Activated T-cell treated with anti-CD3 and anti-CD28 coated beads, Interleukin-2, amount 50 U/mL, for 4 hours (primary cell): Measurements from ENCODE around the gene PCSK9. TPM values are rescaled to one million over a fixed set of nuclear protein-coding genes. Genes with fewer than 3 reads are reported as not detected.
"Not testable (repeated sequence)": the region's sequence is repeated elsewhere in the genome, so short reads cannot be mapped to it uniquely, and the experiment has no call there.

Source experiments
- ATAC-seq, 2 donors: fragments of 200-7000 bp; cut with Tn5 transposase; one replicate each; pipeline ENCODE4 v1.10.0; 2021
- DNase-seq: peaks from one replicate; pipeline ENCODE4 v3.0.0-alpha.2; 2020
- H3K27me3 Mint-ChIP-seq: one replicate; pipeline ENCODE4 v1.8.0; 2021; ENCODE audit warnings: low read depth, mixed read lengths
- H3K36me3 Mint-ChIP-seq: one replicate; pipeline ENCODE4 v1.8.0; 2022; ENCODE audit warnings: mixed read lengths; ENCODE audit not compliant: insufficient read depth
- H3K4me1 Mint-ChIP-seq: one replicate; pipeline ENCODE4 v1.8.0; 2021; ENCODE audit warnings: low read depth, mixed read lengths
- H3K4me3 Mint-ChIP-seq: one replicate; pipeline ENCODE4 v1.8.0; 2021; ENCODE audit warnings: mild to moderate bottlenecking, moderate library complexity, mixed read lengths
- H3K9me3 Mint-ChIP-seq: one replicate; pipeline ENCODE4 v1.8.0; 2021; ENCODE audit warnings: mixed read lengths
- total RNA-seq, 3 donors: library from RNA; stranded (reverse); gene quantifications; one replicate each; pipeline ENCODE4 v1.2.1, GENCODE V29; 2021

The PCSK9 gene
- total RNA-seq, 3 donors from 2014 or later, result 0.05 to 0.10 (median 0.08) TPM

GRCh38 chr1:55024163-55024562 lies 15.2 kb upstream of the PCSK9 start:
- not testable (repeated sequence) for H3K4me1 Mint-ChIP-seq

DNA sequence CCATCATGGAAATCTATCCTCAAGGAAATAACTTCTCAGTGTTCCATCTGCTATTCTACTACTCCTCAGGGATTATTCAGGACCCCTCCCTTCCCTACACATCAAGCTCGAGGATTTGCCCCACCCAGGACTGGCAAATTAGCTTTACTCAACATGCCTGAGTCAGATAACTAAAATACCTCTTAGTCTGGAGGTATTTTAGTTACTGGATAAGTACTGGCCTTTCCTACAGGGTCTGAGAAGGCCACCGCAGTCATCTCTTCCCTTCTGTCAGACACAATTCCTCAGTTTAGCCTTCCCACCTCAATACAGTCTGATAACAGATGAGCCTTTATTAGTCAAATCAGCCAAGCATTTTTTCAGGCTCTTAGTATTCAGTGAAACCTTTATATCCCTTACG lies 12.7 kb upstream of the PCSK9 start:
- H3K9me3 Mint-ChIP-seq, H3K36me3 Mint-ChIP-seq, DNase-seq, H3K27me3 Mint-ChIP-seq, H3K4me3 Mint-ChIP-seq, ATAC-seq, H3K4me1 Mint-ChIP-seq: not testable (repeated sequence)

More at GRCh38 chr1:55024163-55024562, 15.2 kb upstream of the PCSK9 start:
- not testable (repeated sequence) for DNase-seq, ATAC-seq, H3K4me3 Mint-ChIP-seq, H3K9me3 Mint-ChIP-seq, H3K36me3 Mint-ChIP-seq
- H3K27me3 Mint-ChIP-seq, result peaks cover 11% of the 10 kb centered on the region

DNA sequence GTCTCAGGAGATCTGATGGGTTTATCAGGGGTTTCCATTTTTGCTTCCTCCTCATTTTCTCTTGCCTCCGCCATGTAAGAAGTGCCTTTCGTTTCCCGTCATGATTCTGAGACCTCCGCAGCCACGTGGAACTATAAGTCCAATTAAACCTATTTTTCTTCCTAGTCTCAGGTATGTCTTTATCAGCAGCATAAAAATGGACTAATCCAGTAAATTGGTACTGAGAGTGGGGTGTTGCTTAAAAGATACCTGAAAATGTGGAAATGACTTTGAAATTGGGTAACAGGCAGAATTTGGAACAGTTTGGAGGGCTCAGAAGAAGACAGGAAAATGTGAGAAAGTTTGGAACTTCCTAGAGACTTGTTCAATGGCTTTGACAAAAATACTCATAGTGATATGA lies 8.2 kb upstream of the PCSK9 start:
- peaks cover 13% of the 10 kb centered on the region for H3K27me3 Mint-ChIP-seq
- not testable (repeated sequence) for H3K9me3 Mint-ChIP-seq, DNase-seq, H3K4me1 Mint-ChIP-seq, H3K36me3 Mint-ChIP-seq, ATAC-seq, H3K4me3 Mint-ChIP-seq

GRCh38 chr1:55033265-55033614 lies 6.1 kb upstream of the PCSK9 start:
- Mint-ChIP-seq H3K4me1 (no peaks in the 10 kb centered on the region), H3K36me3 (no peaks in the 10 kb centered on the region), H3K27me3 (peaks cover 19% of the 10 kb centered on the region), H3K4me3 (no peak overlapping the region), H3K9me3 (no peaks in the 10 kb centered on the region)
- ATAC-seq (no peak), DNase-seq (no peak)

- ATAC-seq, result no peak
- no peaks in the 10 kb centered on the region for H3K36me3 Mint-ChIP-seq
- no peak for DNase-seq
- H3K4me3 Mint-ChIP-seq, result no peak overlapping the region
- H3K4me1 Mint-ChIP-seq, result no peaks in the 10 kb centered on the region
- no peaks in the 10 kb centered on the region for H3K9me3 Mint-ChIP-seq
- peaks cover 31% of the 10 kb centered on the region for H3K27me3 Mint-ChIP-seq
Observed at GRCh38 chr1:55034476-55035133, 4.7 kb upstream of the PCSK9 start.

DNA sequence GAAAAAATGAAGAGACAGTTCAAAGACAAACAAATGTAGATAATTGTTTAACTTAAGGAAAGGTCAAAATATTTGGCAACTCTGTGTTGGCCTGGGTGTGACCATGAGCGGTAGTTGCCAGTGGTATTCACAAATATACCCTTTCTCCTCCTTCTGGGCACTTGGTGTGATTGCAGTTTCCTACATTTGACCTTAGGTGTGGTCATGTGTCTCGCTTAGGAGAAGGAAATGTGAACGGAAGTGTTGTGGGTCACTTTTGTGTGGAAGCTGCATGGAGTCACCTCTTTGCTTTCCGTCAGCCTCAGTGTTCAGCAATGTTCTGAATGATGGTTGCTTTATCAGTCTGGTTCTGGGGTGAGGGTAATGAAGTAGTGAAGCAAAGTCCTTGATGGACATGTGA lies 3.4 kb upstream of the PCSK9 start:
- H3K9me3 Mint-ChIP-seq, result no peaks in the 10 kb centered on the region
- DNase-seq, result no peak
- H3K4me1 Mint-ChIP-seq, result no peaks in the 10 kb centered on the region
- no peaks in the 10 kb centered on the region for H3K36me3 Mint-ChIP-seq
- peaks cover 41% of the 10 kb centered on the region for H3K27me3 Mint-ChIP-seq
- ATAC-seq, result no peak
- H3K4me3 Mint-ChIP-seq, result no peak overlapping the region

DNA sequence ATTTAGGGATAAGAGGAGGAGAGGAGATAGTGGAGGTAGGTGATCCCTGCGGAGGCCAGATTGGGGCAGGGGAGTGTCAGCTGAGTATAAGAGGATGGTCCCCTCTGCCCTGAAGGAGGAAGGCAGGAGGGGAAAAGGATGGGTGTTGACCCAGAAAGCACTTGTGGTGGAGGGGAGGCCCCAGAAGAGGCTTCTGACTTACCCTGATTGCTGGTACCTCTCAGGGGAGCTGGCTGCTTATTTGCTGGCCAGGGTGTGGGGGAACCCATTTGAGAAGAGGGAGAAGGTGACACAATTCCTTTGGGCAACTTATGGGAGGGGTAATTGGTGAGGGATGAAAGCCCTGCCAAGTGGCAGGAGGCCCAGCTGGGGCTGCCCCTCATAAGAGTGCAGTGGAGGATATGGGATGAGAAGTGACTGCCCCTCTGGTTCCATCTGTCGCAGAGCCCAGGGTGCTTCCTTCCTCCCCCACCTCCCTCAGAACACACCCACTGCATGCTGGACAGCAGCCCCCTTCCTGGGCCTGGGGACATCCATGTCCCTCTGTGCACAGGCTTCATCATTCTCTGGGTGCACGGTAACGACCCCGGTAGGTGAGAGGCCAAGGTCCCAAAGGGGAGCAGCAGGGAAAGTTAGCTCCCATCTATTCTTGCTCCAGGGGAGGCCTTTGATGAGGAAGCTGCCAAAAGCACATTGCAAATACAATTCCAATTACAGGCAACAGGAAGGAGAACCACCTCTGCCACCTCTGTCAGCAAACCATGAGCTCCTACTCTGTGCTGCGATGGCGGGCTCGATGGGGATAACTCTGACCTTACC lies 1.4 kb upstream of the PCSK9 start:
- Mint-ChIP-seq H3K36me3 (no peaks in the 10 kb centered on the region), H3K4me1 (no peaks in the 10 kb centered on the region), H3K4me3 (no peak overlapping the region), H3K9me3 (no peaks in the 10 kb centered on the region), H3K27me3 (peaks cover 53% of the 10 kb centered on the region)
- DNase-seq (no peak), ATAC-seq (no peak)

- H3K9me3 Mint-ChIP-seq, result no peaks in the 10 kb centered on the region
- peaks cover 49% of the 10 kb centered on the region for H3K27me3 Mint-ChIP-seq
- no peak overlapping the region for H3K4me3 Mint-ChIP-seq
Observed at GRCh38 chr1:55038552-55038838, 853 bp upstream of the PCSK9 start.

GRCh38 chr1:55038974-55039341 lies 390 bp upstream of the PCSK9 start:
- Mint-ChIP-seq H3K4me1 (no peaks in the 10 kb centered on the region), H3K36me3 (no peaks in the 10 kb centered on the region), H3K27me3 (peaks cover 49% of the 10 kb centered on the region), H3K4me3 (no peak overlapping the region), H3K9me3 (no peaks in the 10 kb centered on the region)
- DNase-seq, result no peak
- ATAC-seq, result no peak

More at GRCh38 chr1:55038552-55038838, 853 bp upstream of the PCSK9 start:
- ATAC-seq (no peak), DNase-seq (no peak)
- Mint-ChIP-seq H3K36me3 (no peaks in the 10 kb centered on the region), H3K4me1 (no peaks in the 10 kb centered on the region)

- Mint-ChIP-seq H3K4me3 (no peak overlapping the region), H3K4me1 (no peaks in the 10 kb centered on the region), H3K36me3 (no peaks in the 10 kb centered on the region), H3K27me3 (peaks cover 47% of the 10 kb centered on the region), H3K9me3 (no peaks in the 10 kb centered on the region)
- no peak for DNase-seq
- ATAC-seq, result no peak
Observed at GRCh38 chr1:55040083-55040932, 960 bp downstream of the PCSK9 start.

DNA sequence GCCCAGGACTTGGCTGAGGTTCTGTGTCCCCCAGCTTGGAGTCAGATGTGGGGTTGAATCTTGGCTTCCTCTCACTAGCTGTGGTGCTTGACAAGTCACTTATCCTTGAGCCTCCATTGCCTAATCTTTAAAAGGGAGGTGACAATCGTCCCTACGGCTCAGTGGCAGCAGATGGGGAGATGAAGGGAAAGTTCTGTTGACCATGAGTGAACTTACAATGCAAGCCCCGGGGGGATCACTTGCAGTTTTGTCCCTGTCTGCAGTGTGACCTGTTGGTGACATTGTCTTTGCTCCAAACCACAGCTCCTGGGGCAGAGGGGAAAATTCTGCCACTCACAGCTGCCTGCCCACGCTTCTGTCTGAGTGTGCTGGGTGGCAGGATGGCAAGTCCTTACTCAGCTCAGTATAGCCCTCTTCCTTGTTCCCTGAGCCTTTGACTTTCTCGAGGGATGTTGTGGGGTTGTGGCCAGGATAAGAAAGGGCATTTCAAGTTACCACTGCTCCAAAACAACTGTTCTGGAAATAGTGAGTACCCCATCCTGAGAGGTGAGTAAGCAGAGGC lies 1.7 kb downstream of the PCSK9 start:
- DNase-seq, result no peak
- peaks cover 42% of the 10 kb centered on the region for H3K27me3 Mint-ChIP-seq
- H3K4me1 Mint-ChIP-seq, result no peaks in the 10 kb centered on the region
- no peak for ATAC-seq
- no peaks in the 10 kb centered on the region for H3K9me3 Mint-ChIP-seq
- H3K36me3 Mint-ChIP-seq, result no peaks in the 10 kb centered on the region
- H3K4me3 Mint-ChIP-seq, result no peak overlapping the region

- DNase-seq (no peak), ATAC-seq (no peak)
- Mint-ChIP-seq H3K9me3 (no peaks in the 10 kb centered on the region), H3K4me3 (no peak overlapping the region), H3K36me3 (no peaks in the 10 kb centered on the region), H3K27me3 (peaks cover 37% of the 10 kb centered on the region), H3K4me1 (no peaks in the 10 kb centered on the region)
Observed at GRCh38 chr1:55041613-55042012, 2.3 kb downstream of the PCSK9 start.

GRCh38 chr1:55043011-55043410 lies 3.7 kb downstream of the PCSK9 start:
- H3K9me3 Mint-ChIP-seq, result no peaks in the 10 kb centered on the region
- H3K4me3 Mint-ChIP-seq, result no peak overlapping the region
- DNase-seq (no peak), ATAC-seq (no peak)
- peaks cover 37% of the 10 kb centered on the region for H3K27me3 Mint-ChIP-seq
- no peaks in the 10 kb centered on the region for H3K4me1 Mint-ChIP-seq
- no peaks in the 10 kb centered on the region for H3K36me3 Mint-ChIP-seq

- ATAC-seq, result no peak
Observed at GRCh38 chr1:55043726-55044125, 4.4 kb downstream of the PCSK9 start.

More at GRCh38 chr1:55043726-55044125, 4.4 kb downstream of the PCSK9 start:
- Mint-ChIP-seq H3K4me3 (no peak overlapping the region), H3K4me1 (no peaks in the 10 kb centered on the region), H3K36me3 (no peaks in the 10 kb centered on the region), H3K9me3 (no peaks in the 10 kb centered on the region), H3K27me3 (peaks cover 30% of the 10 kb centered on the region)
- no peak for DNase-seq
